Nephron (organoid): Measurements from ENCODE around the gene SGTA.

Experiments
- H3K27ac Mint-ChIP-seq, 3 experiments: 2 replicates each; pipeline ENCODE4 v1.8.0; 2020; ENCODE audit warnings: mixed read lengths in 3 of 3, mild to moderate bottlenecking in 2 of 3, moderate library complexity in 1 of 3
- H3K27me3 Mint-ChIP-seq: 2 replicates; pipeline ENCODE4 v1.8.0; 2021; ENCODE audit warnings: low read depth, mild to moderate bottlenecking, moderate library complexity, mixed read lengths
- H3K36me3 Mint-ChIP-seq: 2 replicates; pipeline ENCODE4 v1.8.0; 2020; ENCODE audit warnings: low read depth, mixed read lengths
- H3K4me1 Mint-ChIP-seq: 2 replicates; pipeline ENCODE4 v1.8.0; 2020; ENCODE audit warnings: mixed read lengths
- H3K4me3 Mint-ChIP-seq, 3 experiments: 2 replicates each; pipeline ENCODE4 v1.8.0; 2020; ENCODE audit warnings: mild to moderate bottlenecking in 3 of 3, mixed read lengths in 3 of 3, moderate library complexity in 2 of 3
- H3K9me3 Mint-ChIP-seq: 2 replicates; pipeline ENCODE4 v1.8.0; 2020; ENCODE audit warnings: mixed read lengths
- TF ChIP-seq, protein P1 (sequence below), 3 experiments: fragments of 200-600 bp; sonication (generic); IDR thresholded peaks; one replicate each; pipeline ENCODE4 v1.5.0; 2021; ENCODE audit warnings: antibody characterized with exemption in 3 of 3; ENCODE audit not compliant: unreplicated experiment in 3 of 3

The SGTA gene

DNA sequence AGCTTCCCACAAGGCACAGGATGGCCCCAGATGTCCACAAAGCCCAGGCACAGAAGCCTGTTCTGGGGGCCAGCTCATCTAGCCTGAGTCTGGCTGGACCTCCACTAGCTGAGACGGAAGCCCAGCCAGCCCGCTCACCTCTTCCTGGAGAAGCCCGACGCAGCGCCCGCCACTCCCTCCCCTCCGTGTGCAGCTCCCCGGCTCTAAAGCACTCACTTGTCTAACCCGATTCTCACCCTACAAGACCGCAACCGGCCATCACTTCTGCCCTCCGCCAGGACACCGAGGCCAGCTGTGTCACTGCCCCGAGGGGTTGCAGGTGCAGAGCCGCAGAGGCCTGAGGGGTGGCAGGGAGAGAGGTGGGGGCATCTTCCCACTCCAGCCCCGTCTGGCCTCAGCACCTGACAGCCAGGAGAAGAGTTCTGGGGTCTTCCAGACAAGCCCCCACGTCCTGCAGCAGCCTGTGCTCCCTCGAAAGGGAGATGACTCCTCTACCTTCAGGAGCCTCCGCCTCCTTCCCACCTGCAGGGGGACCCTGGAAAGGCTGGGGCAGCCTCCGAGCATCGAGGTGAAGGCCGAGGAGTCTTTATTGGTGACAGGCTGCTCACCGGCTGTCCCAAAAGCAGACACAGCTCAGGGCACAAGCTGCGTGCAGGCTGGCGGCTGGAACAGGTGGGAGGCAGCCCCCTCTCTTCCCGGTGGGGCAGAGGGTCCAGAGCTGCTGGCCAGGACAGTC is 56.0 kb downstream of the SGTA start:
- peaks cover 6% of the 10 kb centered on the region for H3K4me1 Mint-ChIP-seq
- TF ChIP-seq, protein P1, sequence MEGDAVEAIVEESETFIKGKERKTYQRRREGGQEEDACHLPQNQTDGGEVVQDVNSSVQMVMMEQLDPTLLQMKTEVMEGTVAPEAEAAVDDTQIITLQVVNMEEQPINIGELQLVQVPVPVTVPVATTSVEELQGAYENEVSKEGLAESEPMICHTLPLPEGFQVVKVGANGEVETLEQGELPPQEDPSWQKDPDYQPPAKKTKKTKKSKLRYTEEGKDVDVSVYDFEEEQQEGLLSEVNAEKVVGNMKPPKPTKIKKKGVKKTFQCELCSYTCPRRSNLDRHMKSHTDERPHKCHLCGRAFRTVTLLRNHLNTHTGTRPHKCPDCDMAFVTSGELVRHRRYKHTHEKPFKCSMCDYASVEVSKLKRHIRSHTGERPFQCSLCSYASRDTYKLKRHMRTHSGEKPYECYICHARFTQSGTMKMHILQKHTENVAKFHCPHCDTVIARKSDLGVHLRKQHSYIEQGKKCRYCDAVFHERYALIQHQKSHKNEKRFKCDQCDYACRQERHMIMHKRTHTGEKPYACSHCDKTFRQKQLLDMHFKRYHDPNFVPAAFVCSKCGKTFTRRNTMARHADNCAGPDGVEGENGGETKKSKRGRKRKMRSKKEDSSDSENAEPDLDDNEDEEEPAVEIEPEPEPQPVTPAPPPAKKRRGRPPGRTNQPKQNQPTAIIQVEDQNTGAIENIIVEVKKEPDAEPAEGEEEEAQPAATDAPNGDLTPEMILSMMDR (IDR thresholded peaks at IDR 0.05; ENCODE audit: unreplicated experiment in 3 of 3), result no peak
- H3K27ac Mint-ChIP-seq, result no peak overlapping the region
- H3K27me3 Mint-ChIP-seq, result peaks cover 41% of the 10 kb centered on the region
- H3K4me3 Mint-ChIP-seq, result no peak overlapping the region
- no peaks in the 10 kb centered on the region for H3K36me3 Mint-ChIP-seq
- H3K9me3 Mint-ChIP-seq, result no peaks in the 10 kb centered on the region

DNA sequence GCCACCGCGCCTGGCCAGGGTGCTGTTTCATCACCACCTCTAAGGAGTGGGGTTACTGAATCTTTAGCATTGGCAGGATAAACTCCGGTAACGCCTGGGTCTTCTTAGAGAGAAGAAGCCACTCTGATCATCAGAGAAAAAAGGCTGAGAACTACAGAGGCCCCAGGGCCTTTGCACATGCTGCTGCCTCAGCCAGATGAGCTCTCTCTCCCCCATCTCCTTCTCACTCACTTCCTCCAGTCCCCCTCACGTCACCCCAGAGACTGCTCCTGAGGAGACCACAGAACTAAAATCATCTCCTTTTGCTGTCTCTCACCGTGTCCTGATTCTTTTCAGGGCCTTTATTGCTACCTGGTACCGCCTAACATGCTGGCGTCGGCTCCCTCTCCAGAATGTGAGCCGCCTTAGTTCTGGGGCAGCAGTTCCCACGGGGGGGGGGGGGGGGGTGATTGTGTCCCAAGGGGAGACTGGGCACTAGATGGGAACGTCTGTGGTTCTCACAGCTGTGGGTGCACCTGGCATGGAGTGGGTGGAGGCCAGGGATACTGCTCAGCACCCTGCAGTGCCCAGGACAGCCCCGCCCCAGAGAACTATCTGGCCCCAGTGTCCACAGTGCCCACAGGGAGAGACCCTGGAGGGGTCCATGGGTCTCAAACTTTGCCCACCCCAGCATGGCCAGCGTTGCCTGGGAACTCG is 56.8 kb downstream of the SGTA start:
- Mint-ChIP-seq H3K4me3 (no peak overlapping the region), H3K36me3 (no peaks in the 10 kb centered on the region), H3K4me1 (peaks cover 6% of the 10 kb centered on the region), H3K9me3 (no peaks in the 10 kb centered on the region), H3K27ac (no peak overlapping the region), H3K27me3 (peaks cover 47% of the 10 kb centered on the region)
- TF ChIP-seq, protein P1 (IDR thresholded peaks at IDR 0.05; ENCODE audit: unreplicated experiment in 3 of 3), result no peak

DNA sequence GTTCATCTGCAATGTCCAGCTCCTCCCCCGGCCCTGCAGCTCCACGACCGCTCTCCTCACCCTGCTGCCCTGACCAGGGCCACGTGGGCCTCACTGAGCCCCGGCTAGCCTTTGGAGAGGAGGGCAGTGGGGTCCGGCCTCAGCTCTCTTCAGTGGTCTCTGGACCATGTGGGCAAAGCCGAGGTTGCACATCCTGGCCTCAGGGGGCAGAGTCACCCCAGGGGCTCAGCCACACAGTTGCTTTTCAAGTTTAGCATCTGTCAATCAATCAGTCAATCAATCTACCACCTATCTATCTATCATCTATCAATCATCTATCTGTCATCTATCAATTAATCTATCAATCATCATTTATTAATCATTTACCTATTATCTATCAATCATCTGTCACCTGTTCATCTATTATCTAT is 58.9 kb downstream of the SGTA start:
- no peaks in the 10 kb centered on the region for H3K36me3 Mint-ChIP-seq
- peaks cover 54% of the 10 kb centered on the region for H3K27me3 Mint-ChIP-seq
- H3K4me3 Mint-ChIP-seq, result peak overlapping the region; percentile 22 to 44 (median 43)
- peaks cover 9% of the 10 kb centered on the region for H3K4me1 Mint-ChIP-seq
- H3K27ac Mint-ChIP-seq, result peak overlapping the region in 1 of 3 experiments; percentile 6
- H3K9me3 Mint-ChIP-seq, result no peaks in the 10 kb centered on the region
- TF ChIP-seq, protein P1 (IDR thresholded peaks at IDR 0.05; ENCODE audit: unreplicated experiment in 3 of 3), result no peak

DNA sequence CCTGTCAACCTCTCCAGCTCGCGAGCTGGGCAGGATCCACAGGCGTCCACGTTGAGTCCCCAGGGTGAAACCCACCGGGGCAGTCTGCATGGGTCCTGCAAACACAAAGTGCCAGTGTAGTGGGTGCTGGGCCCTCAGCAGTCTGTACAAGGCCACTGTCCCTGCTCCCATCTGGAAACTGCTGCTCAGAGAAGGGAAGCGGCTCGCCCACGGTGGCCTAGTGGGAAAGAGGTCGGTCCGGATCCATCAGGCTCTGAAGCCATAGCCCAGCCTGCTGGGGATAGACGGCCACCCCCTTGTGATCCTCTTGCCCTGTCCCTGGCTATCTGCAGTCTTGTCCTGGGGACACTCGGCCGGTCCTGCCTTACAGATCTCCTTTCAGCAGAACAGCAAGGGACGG is 59.3 kb downstream of the SGTA start:
- TF ChIP-seq, protein P1 (IDR thresholded peaks at IDR 0.05; ENCODE audit: unreplicated experiment in 3 of 3), result no peak
- H3K36me3 Mint-ChIP-seq, result no peaks in the 10 kb centered on the region
- H3K4me3 Mint-ChIP-seq, result peak overlapping the region in 1 of 3 experiments; percentile 22
- peaks cover 57% of the 10 kb centered on the region for H3K27me3 Mint-ChIP-seq
- no peaks in the 10 kb centered on the region for H3K9me3 Mint-ChIP-seq
- peaks cover 9% of the 10 kb centered on the region for H3K4me1 Mint-ChIP-seq
- H3K27ac Mint-ChIP-seq, result no peak overlapping the region

DNA sequence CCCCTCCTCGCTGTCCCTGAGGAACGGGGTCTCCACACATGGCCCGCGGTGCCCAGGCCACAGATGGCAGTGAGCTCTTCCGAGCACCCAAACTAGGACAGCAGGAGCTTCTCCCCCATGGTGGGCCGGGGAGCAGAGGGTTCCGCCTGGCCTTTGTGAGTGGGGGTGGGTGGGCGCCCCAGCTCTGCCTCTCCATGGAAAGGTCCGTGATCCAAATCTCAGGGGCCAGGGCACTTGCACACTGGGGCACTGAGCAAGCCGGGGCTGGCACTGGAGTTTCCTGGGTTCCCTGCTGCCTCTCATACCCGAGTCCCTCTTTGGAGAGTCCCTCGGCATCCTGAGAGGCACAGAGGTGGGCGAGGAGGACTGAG is 59.7 kb downstream of the SGTA start:
- H3K4me3 Mint-ChIP-seq, result peak overlapping the region in 2 of 3 experiments; percentile 10 to 34
- peaks cover 53% of the 10 kb centered on the region for H3K27me3 Mint-ChIP-seq
- no peaks in the 10 kb centered on the region for H3K36me3 Mint-ChIP-seq
- H3K9me3 Mint-ChIP-seq, result no peaks in the 10 kb centered on the region
- TF ChIP-seq, protein P1 (IDR thresholded peaks at IDR 0.05; ENCODE audit: unreplicated experiment in 3 of 3), result no peak
- no peak overlapping the region for H3K27ac Mint-ChIP-seq
- peaks cover 9% of the 10 kb centered on the region for H3K4me1 Mint-ChIP-seq
